ENCODE data around the gene ALDH2. TPM values are rescaled to one million over a fixed set of nuclear protein-coding genes. Genes with fewer than 3 reads are reported as not detected.
"Not testable (repeated sequence)": the region's sequence is repeated elsewhere in the genome, so short reads cannot be mapped to it uniquely, and the experiment has no call there.

Gene ALDH2
- total RNA-seq, 1 donor: 40.9 TPM

DNA sequence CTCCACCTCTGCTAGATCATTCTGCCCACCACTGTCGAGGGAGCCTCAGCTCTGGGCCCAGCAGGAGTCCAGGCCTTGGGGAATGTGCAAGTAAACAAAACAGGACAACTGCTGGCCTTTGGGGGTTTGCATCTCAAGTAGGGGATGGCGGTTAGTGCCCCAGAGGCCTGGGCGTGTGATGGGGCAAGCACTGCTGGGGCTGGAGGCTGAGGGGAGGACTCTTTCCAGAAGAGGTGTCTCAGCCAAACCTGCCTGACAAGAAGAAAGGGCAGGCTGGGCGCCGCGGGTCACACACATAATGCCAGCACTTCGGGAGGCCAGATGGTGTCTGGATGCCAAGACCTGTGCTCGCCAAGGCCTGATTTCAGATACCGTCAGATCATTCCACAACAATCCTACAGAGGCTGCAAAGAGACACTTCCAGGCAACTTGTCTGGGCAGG, 8.6 kb upstream of the ALDH2 start:
- DNase-seq (ENCODE audit: low read depth): no peak
- H3K4me3 ChIP-seq (ENCODE audit: low read depth, low read length): no peak overlapping the region
- TF ChIP-seq, protein P1, sequence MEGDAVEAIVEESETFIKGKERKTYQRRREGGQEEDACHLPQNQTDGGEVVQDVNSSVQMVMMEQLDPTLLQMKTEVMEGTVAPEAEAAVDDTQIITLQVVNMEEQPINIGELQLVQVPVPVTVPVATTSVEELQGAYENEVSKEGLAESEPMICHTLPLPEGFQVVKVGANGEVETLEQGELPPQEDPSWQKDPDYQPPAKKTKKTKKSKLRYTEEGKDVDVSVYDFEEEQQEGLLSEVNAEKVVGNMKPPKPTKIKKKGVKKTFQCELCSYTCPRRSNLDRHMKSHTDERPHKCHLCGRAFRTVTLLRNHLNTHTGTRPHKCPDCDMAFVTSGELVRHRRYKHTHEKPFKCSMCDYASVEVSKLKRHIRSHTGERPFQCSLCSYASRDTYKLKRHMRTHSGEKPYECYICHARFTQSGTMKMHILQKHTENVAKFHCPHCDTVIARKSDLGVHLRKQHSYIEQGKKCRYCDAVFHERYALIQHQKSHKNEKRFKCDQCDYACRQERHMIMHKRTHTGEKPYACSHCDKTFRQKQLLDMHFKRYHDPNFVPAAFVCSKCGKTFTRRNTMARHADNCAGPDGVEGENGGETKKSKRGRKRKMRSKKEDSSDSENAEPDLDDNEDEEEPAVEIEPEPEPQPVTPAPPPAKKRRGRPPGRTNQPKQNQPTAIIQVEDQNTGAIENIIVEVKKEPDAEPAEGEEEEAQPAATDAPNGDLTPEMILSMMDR (IDR thresholded peaks at IDR 0.05; ENCODE audit: insufficient read depth, low read length): no peak

DNA sequence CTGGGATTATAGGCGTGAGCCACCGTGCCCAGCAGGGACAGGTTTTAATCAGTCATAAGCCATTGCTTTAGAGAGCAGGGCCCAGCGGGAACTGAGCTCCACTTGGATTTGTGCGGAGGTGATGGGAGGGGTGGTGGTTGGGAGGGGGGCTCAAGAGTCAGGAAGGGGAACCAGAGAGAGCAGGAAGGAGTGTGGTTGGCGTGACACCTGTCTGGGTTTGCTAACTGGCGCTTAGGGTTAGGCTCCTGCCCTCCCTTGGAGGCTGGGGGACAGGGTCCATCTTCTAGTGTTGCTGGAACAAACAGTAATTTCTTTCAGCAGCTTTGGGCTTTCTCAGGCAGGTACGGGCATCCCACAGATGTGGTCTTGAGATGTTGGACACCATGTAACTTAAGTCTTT, 7.5 kb upstream of the ALDH2 start:
- DNase-seq (ENCODE audit: low read depth): no peak
- TF ChIP-seq, protein P1 (IDR thresholded peaks at IDR 0.05; ENCODE audit: insufficient read depth, low read length): no peak
- H3K4me3 ChIP-seq (ENCODE audit: low read depth, low read length): no peak overlapping the region

DNA sequence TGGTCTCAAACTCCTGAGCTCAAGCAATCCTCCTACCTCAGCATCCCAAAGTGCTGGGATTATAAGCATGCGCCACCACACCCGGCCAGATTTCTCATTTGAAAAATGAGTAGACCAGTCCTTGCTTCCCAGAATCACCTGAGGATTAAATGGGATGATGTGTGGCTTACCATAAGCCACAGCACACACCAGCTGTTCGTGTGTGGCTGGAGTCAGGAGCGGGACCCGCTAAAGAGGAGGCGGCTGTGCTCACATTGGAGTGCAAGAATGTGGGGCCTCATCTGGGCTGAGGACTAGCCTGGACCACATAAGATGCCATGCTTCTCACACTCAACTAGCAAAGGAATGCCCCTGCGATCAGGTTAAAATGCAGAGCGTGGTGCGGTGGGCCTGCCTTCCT, 6.7 kb upstream of the ALDH2 start:
- TF ChIP-seq, protein P1 (IDR thresholded peaks at IDR 0.05; ENCODE audit: insufficient read depth, low read length): no peak
- DNase-seq (ENCODE audit: low read depth): no peak
- no peak overlapping the region for H3K4me3 ChIP-seq (ENCODE audit: low read depth, low read length)

DNA sequence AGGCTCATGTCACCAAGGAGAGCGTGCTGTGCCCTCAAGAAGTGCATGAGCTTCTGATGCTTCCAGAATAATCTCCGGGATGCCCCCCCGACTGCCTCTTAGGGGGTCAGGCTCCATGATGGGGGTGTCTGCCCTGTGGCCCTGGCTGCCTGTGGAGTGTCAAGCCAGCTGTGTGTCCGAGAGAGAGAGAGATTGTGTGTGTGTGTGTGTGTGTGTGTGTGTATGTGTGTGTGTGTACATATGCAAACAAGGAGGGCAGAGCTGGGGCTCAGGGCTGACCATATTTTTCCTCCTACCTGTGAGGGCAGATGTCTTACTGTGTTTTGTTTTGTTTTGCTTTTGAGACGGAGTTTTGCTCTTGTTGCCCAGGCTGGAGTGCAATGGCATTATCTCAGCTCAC, 5.6 kb upstream of the ALDH2 start:
- no peak overlapping the region for H3K4me3 ChIP-seq (ENCODE audit: low read depth, low read length)
- TF ChIP-seq, protein P1 (IDR thresholded peaks at IDR 0.05; ENCODE audit: insufficient read depth, low read length): no peak
- no peak for DNase-seq (ENCODE audit: low read depth)

DNA sequence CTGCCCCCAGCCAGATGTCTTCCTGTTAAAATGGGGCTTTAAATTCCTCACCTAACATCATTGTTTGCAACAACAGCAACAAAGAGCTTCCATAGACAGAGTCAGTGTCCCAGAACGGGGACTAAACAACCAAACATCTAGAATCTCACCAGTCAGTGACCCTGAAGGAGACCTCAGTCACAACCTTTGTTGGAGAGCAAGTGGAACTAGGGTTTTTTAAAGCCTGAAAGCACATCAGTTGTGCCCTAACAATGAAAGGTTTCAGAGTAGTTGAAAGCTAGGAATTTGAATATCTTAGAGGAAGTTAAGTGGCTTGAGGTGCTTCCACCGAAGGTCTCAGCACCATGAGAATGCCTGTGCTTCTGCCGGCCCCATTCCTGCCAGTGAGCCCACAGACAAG, 5.0 kb upstream of the ALDH2 start:
- no peak for DNase-seq (ENCODE audit: low read depth)
- TF ChIP-seq, protein P1 (IDR thresholded peaks at IDR 0.05; ENCODE audit: insufficient read depth, low read length): no peak
- H3K4me3 ChIP-seq (ENCODE audit: low read depth, low read length): no peak overlapping the region

DNA sequence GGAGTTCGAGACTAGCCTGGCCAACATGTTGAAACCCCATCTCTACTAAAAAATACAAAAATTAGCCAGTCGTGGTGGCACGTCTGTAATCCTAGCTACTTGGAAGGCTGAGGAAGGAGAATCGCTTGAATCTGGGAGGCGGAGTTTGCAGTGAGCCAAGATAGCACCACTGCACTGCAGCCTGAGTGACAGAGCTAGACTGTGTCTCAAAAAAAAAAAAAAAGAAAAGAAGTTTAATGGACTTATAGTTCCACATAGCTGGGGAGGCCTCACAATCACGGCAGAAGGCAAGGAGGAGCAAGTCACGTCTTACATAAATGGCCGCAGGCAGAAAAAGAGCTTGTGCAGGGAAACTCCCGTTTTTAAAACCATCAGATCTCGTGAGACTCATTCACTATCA, 3.2 kb upstream of the ALDH2 start:
- not testable (repeated sequence) for DNase-seq (ENCODE audit: low read depth); H3K4me3 ChIP-seq (ENCODE audit: low read depth, low read length)

DNA sequence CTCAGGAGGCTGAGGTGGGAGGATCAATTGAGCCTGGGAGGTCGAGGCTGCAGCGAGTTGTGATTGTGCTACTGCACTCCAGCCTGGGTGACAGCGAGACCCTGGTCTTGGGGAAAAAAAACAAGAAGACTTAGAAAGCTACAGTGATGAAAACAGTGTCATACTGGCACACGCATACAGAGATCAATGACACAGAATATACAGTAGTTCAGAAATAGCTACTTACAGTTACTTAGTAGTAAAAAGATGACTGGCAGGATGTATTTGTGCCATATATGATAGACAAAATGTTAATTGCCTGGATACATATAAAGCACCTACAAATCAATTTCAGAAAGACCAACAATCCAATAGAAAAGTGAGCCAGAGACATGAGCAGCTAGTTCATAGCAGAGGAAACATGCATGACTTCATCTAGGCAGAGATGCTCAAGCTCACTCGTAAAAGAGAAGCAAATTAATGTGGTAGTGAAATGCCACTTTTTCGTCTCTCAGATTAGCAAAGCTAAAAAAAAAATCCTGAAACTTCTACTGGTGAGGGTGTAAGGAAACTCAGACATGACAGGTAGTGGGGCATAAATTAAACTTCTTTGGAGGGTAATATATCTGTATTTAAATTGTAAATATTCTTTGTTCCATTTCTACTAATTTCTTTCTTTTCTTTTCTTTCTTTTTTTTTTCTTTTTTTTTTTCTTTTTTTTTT, 2.5 kb upstream of the ALDH2 start:
- TF ChIP-seq, protein P1 (IDR thresholded peaks at IDR 0.05; ENCODE audit: insufficient read depth, low read length): no peak
- DNase-seq (ENCODE audit: low read depth): no peak
- H3K4me3 ChIP-seq (ENCODE audit: low read depth, low read length): no peak overlapping the region

Data from fibroblast of the aortic adventitia (primary cell).